ENCODE measurements around the gene PIK3R3. TPM values are rescaled to one million over a fixed set of nuclear protein-coding genes. Genes with fewer than 3 reads are reported as not detected.
A peak's percentile ranks its signal among the peaks of the same experiment; 100 is the strongest.

The PIK3R3 gene
- total and polyA plus RNA-seq, 9 of the 15 experiments (the other 6 are each of a cell fraction or from before 2014, with no cell fraction given), result 1.4 to 7.7 (median 4.6) TPM

GRCh38 chr1:46096269-46097148, 35.9 kb downstream of the PIK3R3 start (continued):
- 0 out of 2 replicates have a peak, but pooled peaks have one; percentile 40 for TF ChIP-seq ZBTB40 (IDR thresholded peaks at IDR 0.05)
- no peak for TF ChIP-seq ZBTB40 (CRISPR knock-in tag; IDR thresholded peaks at IDR 0.05)
- peak; percentile 34; the same call in 1 of the 2 replicates for TF ChIP-seq FOSL1 (tag; conservative IDR thresholded peaks at IDR 0.05)
- TF ChIP-seq NONO (IDR thresholded peaks at IDR 0.05; ENCODE audit: low read depth in 2 of 2, low read length in 1 of 2), result no peak
- peak; percentile 46; the same call in 1 of the 2 replicates for TF ChIP-seq ATF7 (IDR thresholded peaks at IDR 0.05)
- no peak for TF ChIP-seq ZNF133 (CRISPR knock-in tag; IDR thresholded peaks at IDR 0.05)
- peak; percentile 82; the same call in 1 of the 2 replicates for TF ChIP-seq SMARCA5 (IDR thresholded peaks at IDR 0.05)
- TF ChIP-seq CTBP1 (IDR thresholded peaks at IDR 0.05; ENCODE audit: borderline replicate concordance), result 0 out of 2 replicates have a peak, but pooled peaks have one; percentile 20
- TF ChIP-seq ZNF512 (tag; IDR thresholded peaks at IDR 0.05), result peak; percentile 53; the same call in 1 of the 2 replicates

Measured in K562 (cell line).